IPS-15b (cell line): ENCODE measurements around the gene TSPAN18.

Source experiments
- H3K27me3 ChIP-seq: one replicate; pipeline ENCODE4 v1.6.1; 2013; ENCODE audit warnings: low read length; ENCODE audit not compliant: control insufficient read depth, insufficient read depth
- H3K36me3 ChIP-seq: one replicate; pipeline ENCODE4 v1.6.1; 2013; ENCODE audit warnings: low read length; ENCODE audit not compliant: control insufficient read depth, insufficient read depth
- H3K4me1 ChIP-seq: one replicate; pipeline ENCODE4 v1.6.1; 2013; ENCODE audit warnings: mild to moderate bottlenecking, low read length; ENCODE audit not compliant: control insufficient read depth, insufficient read depth
- H3K4me3 ChIP-seq: one replicate; pipeline ENCODE4 v1.5.1; 2013; ENCODE audit warnings: low read depth, low read length
- H3K9ac ChIP-seq: one replicate; pipeline ENCODE4 v1.6.1; 2013; ENCODE audit warnings: low read depth, mild to moderate bottlenecking, low read length
- H3K9me3 ChIP-seq: one replicate; pipeline ENCODE4 v1.6.1; 2013; ENCODE audit warnings: mild to moderate bottlenecking, low read length; ENCODE audit not compliant: control insufficient read depth, insufficient read depth

Gene TSPAN18

GRCh38 chr11:44952082-44952481 is 225.3 kb downstream of the TSPAN18 start:
- no peaks in the 10 kb centered on the region for H3K9me3 ChIP-seq
- peaks cover under 1% of the 10 kb centered on the region for H3K36me3 ChIP-seq
- peaks cover 33% of the 10 kb centered on the region for H3K4me1 ChIP-seq
- H3K4me3 ChIP-seq, result no peak overlapping the region
- no peaks in the 10 kb centered on the region for H3K27me3 ChIP-seq
- H3K9ac ChIP-seq, result no peak overlapping the region

GRCh38 chr11:44952500-44953260 is 225.9 kb downstream of the TSPAN18 start:
- no peak overlapping the region for H3K4me3 ChIP-seq
- no peak overlapping the region for H3K9ac ChIP-seq
- H3K36me3 ChIP-seq, result no peaks in the 10 kb centered on the region
- no peaks in the 10 kb centered on the region for H3K9me3 ChIP-seq
- peaks cover 35% of the 10 kb centered on the region for H3K4me1 ChIP-seq
- H3K27me3 ChIP-seq, result peaks cover 4% of the 10 kb centered on the region

GRCh38 chr11:44954051-44954906 is 227.5 kb downstream of the TSPAN18 start:
- no peaks in the 10 kb centered on the region for H3K36me3 ChIP-seq
- peaks cover 33% of the 10 kb centered on the region for H3K4me1 ChIP-seq
- no peak overlapping the region for H3K4me3 ChIP-seq
- no peaks in the 10 kb centered on the region for H3K9me3 ChIP-seq
- peaks cover 6% of the 10 kb centered on the region for H3K27me3 ChIP-seq
- no peak overlapping the region for H3K9ac ChIP-seq

- peaks cover 39% of the 10 kb centered on the region for H3K4me1 ChIP-seq
These were observed 228.4 kb downstream of the TSPAN18 start for GRCh38 chr11:44955015-44955738.

GRCh38 chr11:44957040-44957515 is 230.3 kb downstream of the TSPAN18 start:
- Histone ChIP-seq H3K4me3 (peak overlapping the region; percentile 20), H3K9ac (no peak overlapping the region)

More at GRCh38 chr11:44955015-44955738, 228.4 kb downstream of the TSPAN18 start:
- H3K27me3 ChIP-seq, result peaks cover 6% of the 10 kb centered on the region
- H3K9me3 ChIP-seq, result no peaks in the 10 kb centered on the region
- no peak overlapping the region for H3K9ac ChIP-seq
- no peaks in the 10 kb centered on the region for H3K36me3 ChIP-seq
- no peak overlapping the region for H3K4me3 ChIP-seq

GRCh38 chr11:44957776-44958564 is 231.2 kb downstream of the TSPAN18 start:
- Histone ChIP-seq H3K9me3 (no peaks in the 10 kb centered on the region), H3K4me3 (no peak overlapping the region), H3K27me3 (peaks cover 6% of the 10 kb centered on the region), H3K36me3 (no peaks in the 10 kb centered on the region), H3K4me1 (peaks cover 49% of the 10 kb centered on the region), H3K9ac (no peak overlapping the region)

More at GRCh38 chr11:44957040-44957515, 230.3 kb downstream of the TSPAN18 start:
- Histone ChIP-seq H3K36me3 (no peaks in the 10 kb centered on the region), H3K4me1 (peaks cover 45% of the 10 kb centered on the region), H3K9me3 (no peaks in the 10 kb centered on the region), H3K27me3 (peaks cover 6% of the 10 kb centered on the region)

- H3K9me3 ChIP-seq, result no peaks in the 10 kb centered on the region
- H3K27me3 ChIP-seq, result peaks cover 6% of the 10 kb centered on the region
- H3K4me1 ChIP-seq, result peaks cover 47% of the 10 kb centered on the region
- no peaks in the 10 kb centered on the region for H3K36me3 ChIP-seq
- H3K9ac ChIP-seq, result no peak overlapping the region
- no peak overlapping the region for H3K4me3 ChIP-seq
These were observed 232.3 kb downstream of the TSPAN18 start for GRCh38 chr11:44959064-44959463.

GRCh38 chr11:44960200-44960845 is 233.6 kb downstream of the TSPAN18 start:
- Histone ChIP-seq H3K4me1 (peaks cover 44% of the 10 kb centered on the region), H3K36me3 (no peaks in the 10 kb centered on the region), H3K4me3 (peak overlapping the region; percentile 22), H3K9ac (peak overlapping the region; percentile 49), H3K9me3 (no peaks in the 10 kb centered on the region), H3K27me3 (peaks cover 6% of the 10 kb centered on the region)

GRCh38 chr11:44962464-44962863 is 235.7 kb downstream of the TSPAN18 start:
- H3K36me3 ChIP-seq, result no peaks in the 10 kb centered on the region
- peaks cover 4% of the 10 kb centered on the region for H3K27me3 ChIP-seq
- H3K4me3 ChIP-seq, result no peak overlapping the region
- H3K4me1 ChIP-seq, result peaks cover 32% of the 10 kb centered on the region
- H3K9ac ChIP-seq, result no peak overlapping the region
- no peaks in the 10 kb centered on the region for H3K9me3 ChIP-seq

- no peaks in the 10 kb centered on the region for H3K36me3 ChIP-seq
- peaks cover 35% of the 10 kb centered on the region for H3K4me1 ChIP-seq
- H3K9ac ChIP-seq, result no peak overlapping the region
- no peak overlapping the region for H3K4me3 ChIP-seq
- no peaks in the 10 kb centered on the region for H3K9me3 ChIP-seq
- H3K27me3 ChIP-seq, result no peaks in the 10 kb centered on the region
These were observed 236.4 kb downstream of the TSPAN18 start for GRCh38 chr11:44963136-44963535.
